Kidney (tissue), 14 donors: ENCODE measurements around the gene SEMA5A. TPM values are rescaled to one million over a fixed set of nuclear protein-coding genes. Genes with fewer than 3 reads are reported as not detected.

Source experiments
- DNase-seq, 5 donors: peaks; one replicate each; pipeline ENCODE4 v3.0.0-alpha.2; 2013 to 2020
- FAIRE-seq: peaks from 2 replicates; lab custom pipeline; 2012; peaks lifted over from hg19 to GRCh38; lab: Jason Lieb, UNC
- H3K27ac ChIP-seq, 2 donors: one replicate each; pipeline ENCODE4 v1.7.0; 2013; ENCODE audit warnings: low read depth in 2 of 2, low read length in 2 of 2, inconsistent platforms in 1 of 2
- H3K27me3 ChIP-seq: one replicate; pipeline ENCODE4 v1.7.1; 2013; ENCODE audit warnings: low read length, inconsistent platforms; ENCODE audit not compliant: control insufficient read depth, insufficient read depth
- H3K36me3 ChIP-seq, 3 donors: one replicate each; pipeline versions ENCODE4 v1.7.0 to v1.7.1; 2013; ENCODE audit warnings: low read length in 3 of 3, control low read depth in 1 of 3, inconsistent platforms in 1 of 3; ENCODE audit not compliant: insufficient read depth in 3 of 3, control insufficient read depth in 2 of 3
- H3K4me1 ChIP-seq, 3 donors: one replicate each; pipeline versions ENCODE4 v1.7.0 to v1.7.1; 2013; ENCODE audit warnings: low read length in 3 of 3, inconsistent platforms in 1 of 3, low read depth in 1 of 3; ENCODE audit not compliant: control insufficient read depth in 2 of 3, insufficient read depth in 2 of 3
- H3K4me3 ChIP-seq, 3 donors: one replicate each; pipeline versions ENCODE4 v1.7.0 to v1.8.1; 2013; ENCODE audit warnings: low read length in 3 of 3, control low read depth in 1 of 3, inconsistent platforms in 1 of 3
- H3K9ac ChIP-seq, 3 donors: one replicate each; pipeline versions ENCODE4 v1.7.0 to v1.7.1; 2013; ENCODE audit warnings: low read length in 3 of 3, control low read depth in 1 of 3, inconsistent platforms in 1 of 3
- H3K9me3 ChIP-seq, 3 donors: one replicate each; pipeline versions ENCODE4 v1.7.0 to v1.7.1; 2013; ENCODE audit warnings: low read length in 3 of 3, control low read depth in 1 of 3, inconsistent platforms in 1 of 3; ENCODE audit not compliant: control insufficient read depth in 2 of 3, insufficient read depth in 1 of 3
- CTCF ChIP-seq: IDR thresholded peaks from 3 replicates; pipeline ENCODE4 v1.5.1; 2012; ENCODE audit warnings: mild to moderate bottlenecking, moderate library complexity, borderline replicate concordance; ENCODE audit not compliant: insufficient read depth; ENCODE audit errors: extremely low read depth
- intact Hi-C: fragments of 100-400 bp; cut with DNase I; formaldehyde crosslinking; loops from one replicate; pipeline ENCODE4 v1.11.1; 2022
- polyA plus RNA-seq: library from polyadenylated mRNA; stranded (reverse); fragments of 350-450 nt; fragmentation: Illumina TruSeq; extraction: RNeasy Lipid Tissue Mini Kit (QIAGEN cat#74804); gene quantifications from one replicate; pipeline ENCODE4 v1.2.3, GENCODE V29; 2014; ENCODE audit warnings: low read depth, low replicate concordance; ENCODE audit not compliant: insufficient read depth
- total RNA-seq: library from RNA; stranded (reverse); fragmentation: NEBNext Ultra II Directional; extraction: Animal tissue kit (Norgen Biotek cat#: 25700); gene quantifications from one replicate; pipeline ENCODE4 v1.2.1, GENCODE V29; 2021
- donor health status: control.
- donor health status: control.
- donor health status: control.
- donor health status: control.
- donor health status: control.
- donor health status: DM: yes; HTN: yes; CAD: no.
- donor health status: Normal renal cell carcinoma (clear cell type).

SEMA5A gene
- total and polyA plus RNA-seq, 2 donors from 2014 or later: 7.9 to 23.3 TPM

GRCh38 chr5:9112520-9113291, 433.2 kb downstream of the SEMA5A start:
- FAIRE-seq (no peak), DNase-seq (no peak)
- H3K27ac ChIP-seq: no peak overlapping the region
- intact Hi-C loops: no loop called here
- H3K9ac ChIP-seq: no peak overlapping the region
- H3K4me3 ChIP-seq: no peak overlapping the region
- H3K9me3 ChIP-seq: peaks cover 0 to 3% (median 0%) of the 10 kb centered on the region in 3 donors
- peaks cover 0 to 3% (median 0%) of the 10 kb centered on the region in 3 donors for H3K36me3 ChIP-seq
- no peaks in the 10 kb centered on the region for H3K4me1 ChIP-seq
- no peaks in the 10 kb centered on the region for H3K27me3 ChIP-seq
- TF ChIP-seq CTCF: no peak

- no peaks in the 10 kb centered on the region for H3K9me3 ChIP-seq
- H3K36me3 ChIP-seq: peaks cover 0 to 7% (median 2%) of the 10 kb centered on the region in 3 donors
- no peak overlapping the region for H3K9ac ChIP-seq
- TF ChIP-seq CTCF: no peak
- no peak overlapping the region for H3K27ac ChIP-seq
- H3K4me1 ChIP-seq: no peaks in the 10 kb centered on the region
- no peak for FAIRE-seq
- intact Hi-C loops: no loop called here
- no peak for DNase-seq
- no peak overlapping the region for H3K4me3 ChIP-seq
- H3K27me3 ChIP-seq: no peaks in the 10 kb centered on the region
Measured at GRCh38 chr5:9108162-9108561, 437.7 kb downstream of the SEMA5A start.

- peaks cover 0 to 7% (median 2%) of the 10 kb centered on the region in 3 donors for H3K36me3 ChIP-seq
- no peak for TF ChIP-seq CTCF
- H3K4me1 ChIP-seq: no peaks in the 10 kb centered on the region
- no peaks in the 10 kb centered on the region for H3K9me3 ChIP-seq
- no peaks in the 10 kb centered on the region for H3K27me3 ChIP-seq
- FAIRE-seq: no peak
- no peak overlapping the region for H3K4me3 ChIP-seq
- no peak overlapping the region for H3K27ac ChIP-seq
- intact Hi-C loops: no loop called here
- DNase-seq: no peak
- H3K9ac ChIP-seq: no peak overlapping the region
Measured at GRCh38 chr5:9105851-9106250, 440.0 kb downstream of the SEMA5A start.
